Measurements from ENCODE around the gene DEPDC5. TPM values are rescaled to one million over a fixed set of nuclear protein-coding genes. Genes with fewer than 3 reads are reported as not detected.

Gene DEPDC5
- total and polyA plus RNA-seq, 9 of the 15 experiments (the other 6 are each of a cell fraction or from before 2014, with no cell fraction given) = 2.3 to 12.3 (median 10.7) TPM

DNA sequence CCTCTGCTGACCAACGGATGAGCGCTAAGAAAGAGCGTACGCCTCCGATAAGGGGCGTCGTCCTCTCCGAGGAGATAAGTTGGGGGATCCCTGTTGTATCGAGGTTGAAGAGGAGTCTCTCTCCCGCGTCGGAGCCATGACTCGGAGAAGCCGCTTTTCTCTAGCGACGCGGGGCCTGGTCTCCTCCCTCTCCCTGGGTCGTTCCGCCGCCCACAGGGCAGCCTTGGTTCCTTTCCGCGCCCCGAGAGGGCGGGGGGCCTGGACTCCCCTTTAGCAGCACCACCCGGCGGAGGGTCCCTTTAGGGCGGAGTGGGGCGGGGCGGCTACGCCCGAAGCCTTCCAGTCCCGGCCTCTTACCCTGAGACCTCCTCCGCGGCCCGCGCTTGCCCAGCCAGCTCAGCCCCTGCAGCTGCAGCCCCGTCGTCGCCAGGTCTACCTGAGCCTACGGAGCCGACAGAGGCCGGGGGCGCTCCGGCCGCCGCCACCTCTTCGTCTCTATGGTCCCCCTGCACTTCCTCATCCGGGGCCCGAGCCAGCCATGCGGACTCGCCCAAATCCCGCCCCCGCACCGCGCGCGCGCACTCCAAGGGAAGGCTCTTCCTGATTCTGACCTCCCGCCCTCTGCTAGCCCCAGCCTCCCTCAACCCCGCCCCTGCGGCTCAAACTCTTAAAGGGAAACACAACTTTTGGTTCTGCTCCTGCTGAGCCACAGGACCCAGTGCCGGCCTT is 4.0 kb upstream of the DEPDC5 start, which contains the start of gene PRR14L (continued):
- TF ChIP-seq, protein P1, sequence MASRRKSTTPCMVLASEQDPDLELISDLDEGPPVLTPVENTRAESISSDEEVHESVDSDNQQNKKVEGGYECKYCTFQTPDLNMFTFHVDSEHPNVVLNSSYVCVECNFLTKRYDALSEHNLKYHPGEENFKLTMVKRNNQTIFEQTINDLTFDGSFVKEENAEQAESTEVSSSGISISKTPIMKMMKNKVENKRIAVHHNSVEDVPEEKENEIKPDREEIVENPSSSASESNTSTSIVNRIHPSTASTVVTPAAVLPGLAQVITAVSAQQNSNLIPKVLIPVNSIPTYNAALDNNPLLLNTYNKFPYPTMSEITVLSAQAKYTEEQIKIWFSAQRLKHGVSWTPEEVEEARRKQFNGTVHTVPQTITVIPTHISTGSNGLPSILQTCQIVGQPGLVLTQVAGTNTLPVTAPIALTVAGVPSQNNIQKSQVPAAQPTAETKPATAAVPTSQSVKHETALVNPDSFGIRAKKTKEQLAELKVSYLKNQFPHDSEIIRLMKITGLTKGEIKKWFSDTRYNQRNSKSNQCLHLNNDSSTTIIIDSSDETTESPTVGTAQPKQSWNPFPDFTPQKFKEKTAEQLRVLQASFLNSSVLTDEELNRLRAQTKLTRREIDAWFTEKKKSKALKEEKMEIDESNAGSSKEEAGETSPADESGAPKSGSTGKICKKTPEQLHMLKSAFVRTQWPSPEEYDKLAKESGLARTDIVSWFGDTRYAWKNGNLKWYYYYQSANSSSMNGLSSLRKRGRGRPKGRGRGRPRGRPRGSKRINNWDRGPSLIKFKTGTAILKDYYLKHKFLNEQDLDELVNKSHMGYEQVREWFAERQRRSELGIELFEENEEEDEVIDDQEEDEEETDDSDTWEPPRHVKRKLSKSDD (conservative IDR thresholded peaks at IDR 0.05; ENCODE audit: low read length) = no peak
- TF ChIP-seq, protein P2, sequence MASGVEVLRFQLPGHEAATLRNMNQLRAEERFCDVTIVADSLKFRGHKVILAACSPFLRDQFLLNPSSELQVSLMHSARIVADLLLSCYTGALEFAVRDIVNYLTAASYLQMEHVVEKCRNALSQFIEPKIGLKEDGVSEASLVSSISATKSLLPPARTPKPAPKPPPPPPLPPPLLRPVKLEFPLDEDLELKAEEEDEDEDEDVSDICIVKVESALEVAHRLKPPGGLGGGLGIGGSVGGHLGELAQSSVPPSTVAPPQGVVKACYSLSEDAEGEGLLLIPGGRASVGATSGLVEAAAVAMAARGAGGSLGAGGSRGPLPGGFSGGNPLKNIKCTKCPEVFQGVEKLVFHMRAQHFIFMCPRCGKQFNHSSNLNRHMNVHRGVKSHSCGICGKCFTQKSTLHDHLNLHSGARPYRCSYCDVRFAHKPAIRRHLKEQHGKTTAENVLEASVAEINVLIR (CRISPR knock-in tag; IDR thresholded peaks at IDR 0.05) = no peak
- TF ChIP-seq, protein P3, sequence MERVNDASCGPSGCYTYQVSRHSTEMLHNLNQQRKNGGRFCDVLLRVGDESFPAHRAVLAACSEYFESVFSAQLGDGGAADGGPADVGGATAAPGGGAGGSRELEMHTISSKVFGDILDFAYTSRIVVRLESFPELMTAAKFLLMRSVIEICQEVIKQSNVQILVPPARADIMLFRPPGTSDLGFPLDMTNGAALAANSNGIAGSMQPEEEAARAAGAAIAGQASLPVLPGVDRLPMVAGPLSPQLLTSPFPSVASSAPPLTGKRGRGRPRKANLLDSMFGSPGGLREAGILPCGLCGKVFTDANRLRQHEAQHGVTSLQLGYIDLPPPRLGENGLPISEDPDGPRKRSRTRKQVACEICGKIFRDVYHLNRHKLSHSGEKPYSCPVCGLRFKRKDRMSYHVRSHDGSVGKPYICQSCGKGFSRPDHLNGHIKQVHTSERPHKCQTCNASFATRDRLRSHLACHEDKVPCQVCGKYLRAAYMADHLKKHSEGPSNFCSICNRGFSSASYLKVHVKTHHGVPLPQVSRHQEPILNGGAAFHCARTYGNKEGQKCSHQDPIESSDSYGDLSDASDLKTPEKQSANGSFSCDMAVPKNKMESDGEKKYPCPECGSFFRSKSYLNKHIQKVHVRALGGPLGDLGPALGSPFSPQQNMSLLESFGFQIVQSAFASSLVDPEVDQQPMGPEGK (CRISPR knock-in tag; IDR thresholded peaks at IDR 0.05; ENCODE audit: borderline replicate concordance) = no peak
- peak; percentile 88 to 90 for TF ChIP-seq NRF1 (conservative IDR thresholded peaks at IDR 0.05 in 1 of 2, IDR thresholded peaks at IDR 0.05 in 1 of 2)
- TF ChIP-seq HIVEP1 (CRISPR knock-in tag; IDR thresholded peaks at IDR 0.05) = no peak
- TF ChIP-seq ZNF431 (CRISPR knock-in tag; IDR thresholded peaks at IDR 0.05) = no peak
- TF ChIP-seq DNMT1 (IDR thresholded peaks at IDR 0.05) = no peak
- TF ChIP-seq PTBP1 (IDR thresholded peaks at IDR 0.05; ENCODE audit: low read depth, low read length) = no peak
- no peak for TF ChIP-seq IRF2 (CRISPR knock-in tag; IDR thresholded peaks at IDR 0.05)
- TF ChIP-seq COPS2 (conservative IDR thresholded peaks at IDR 0.05) = no peak
- no peak for TF ChIP-seq IFI16 (CRISPR knock-in tag; IDR thresholded peaks at IDR 0.05)
- TF ChIP-seq CHD4 (IDR thresholded peaks at IDR 0.05; ENCODE audit: insufficient read depth, insufficient replicate concordance, low read depth, low read length, poor library complexity, severe bottlenecking) = no peak
- TF ChIP-seq ZNF23 (CRISPR knock-in tag; IDR thresholded peaks at IDR 0.05) = no peak
- TF ChIP-seq RBM17 (IDR thresholded peaks at IDR 0.05; ENCODE audit: borderline replicate concordance, low read depth, low read length) = no peak
- peak; percentile 77; the same call in 1 of the 2 replicates for TF ChIP-seq TOE1 (IDR thresholded peaks at IDR 0.05; ENCODE audit: borderline replicate concordance)
- no peak for TF ChIP-seq TOE1 (CRISPR knock-in tag; IDR thresholded peaks at IDR 0.05; ENCODE audit: borderline replicate concordance, low read depth)
- TF ChIP-seq, protein P4, sequence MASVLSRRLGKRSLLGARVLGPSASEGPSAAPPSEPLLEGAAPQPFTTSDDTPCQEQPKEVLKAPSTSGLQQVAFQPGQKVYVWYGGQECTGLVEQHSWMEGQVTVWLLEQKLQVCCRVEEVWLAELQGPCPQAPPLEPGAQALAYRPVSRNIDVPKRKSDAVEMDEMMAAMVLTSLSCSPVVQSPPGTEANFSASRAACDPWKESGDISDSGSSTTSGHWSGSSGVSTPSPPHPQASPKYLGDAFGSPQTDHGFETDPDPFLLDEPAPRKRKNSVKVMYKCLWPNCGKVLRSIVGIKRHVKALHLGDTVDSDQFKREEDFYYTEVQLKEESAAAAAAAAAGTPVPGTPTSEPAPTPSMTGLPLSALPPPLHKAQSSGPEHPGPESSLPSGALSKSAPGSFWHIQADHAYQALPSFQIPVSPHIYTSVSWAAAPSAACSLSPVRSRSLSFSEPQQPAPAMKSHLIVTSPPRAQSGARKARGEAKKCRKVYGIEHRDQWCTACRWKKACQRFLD (CRISPR knock-in tag; IDR thresholded peaks at IDR 0.05) = no peak; the same call in 1 of the 2 replicates
- TF ChIP-seq MAFF (IDR thresholded peaks at IDR 0.05; ENCODE audit: low read length) = no peak
- TF ChIP-seq KLF16 (IDR thresholded peaks at IDR 0.05) = no peak; the same call in 1 of the 2 replicates
- no peak for TF ChIP-seq ARHGAP35 (IDR thresholded peaks at IDR 0.05; ENCODE audit: partially characterized antibody)
- no peak for TF ChIP-seq ZNF174 (CRISPR knock-in tag; IDR thresholded peaks at IDR 0.05)
- no peak for TF ChIP-seq KAT8 (IDR thresholded peaks at IDR 0.05; ENCODE audit: low read depth)

Measured in K562 (cell line).